BLaER1 treated with 17β-estradiol and CSF1 and Interleukin-3, amounts not matched to agents 10 nM and 100 nM (cell line): Measurements from ENCODE around the gene SIK3.

Experiments
- H3K27ac ChIP-seq, 11 experiments: shearing (Covaris generic); formaldehyde crosslinking; 2 replicates each; pipeline ENCODE4 v1.8.1; 2022
- H3K27me3 ChIP-seq, 11 experiments: shearing (Covaris generic); formaldehyde crosslinking; 2 replicates each; pipeline ENCODE4 v1.8.1; 2022
- H3K36me3 ChIP-seq, 11 experiments: shearing (Covaris generic); formaldehyde crosslinking; 2 replicates each; pipeline ENCODE4 v1.8.1; 2022
- H3K4me1 ChIP-seq, 10 experiments: shearing (Covaris generic); formaldehyde crosslinking; 2 replicates each; pipeline ENCODE4 v1.8.1; 2022
- H3K4me2 ChIP-seq, 11 experiments: shearing (Covaris generic); formaldehyde crosslinking; 2 replicates each; pipeline ENCODE4 v1.8.1; 2022
- H3K4me3 ChIP-seq, 10 experiments: shearing (Covaris generic); formaldehyde crosslinking; 2 replicates each; pipeline ENCODE4 v1.8.1; 2022
- H3K9ac ChIP-seq, 11 experiments: shearing (Covaris generic); formaldehyde crosslinking; 2 replicates each; pipeline ENCODE4 v1.8.1; 2022
- H3K9me3 ChIP-seq, 11 experiments: shearing (Covaris generic); formaldehyde crosslinking; replicated peaks in 1 of 11; 2 replicates each; pipeline ENCODE4 v1.8.1; 2022
- H4K20me1 ChIP-seq, 11 experiments: shearing (Covaris generic); formaldehyde crosslinking; 2 replicates each; pipeline ENCODE4 v1.8.1; 2022
- Cebpa-rat ChIP-seq, 11 experiments: shearing (Covaris generic); IDR thresholded peaks; 2 replicates each; pipeline ENCODE4 v1.8.1; 2022

SIK3 gene

GRCh38 chr11:116867619-116868018 lies 230.6 kb downstream of the SIK3 start:
- H3K27ac ChIP-seq: no peak overlapping the region
- no peak for TF ChIP-seq Cebpa-rat (IDR thresholded peaks at IDR 0.05)
- no peaks in the 10 kb centered on the region for H3K27me3 ChIP-seq
- no peaks in the 10 kb centered on the region for H4K20me1 ChIP-seq
- no peaks in the 10 kb centered on the region for H3K9me3 ChIP-seq
- H3K4me2 ChIP-seq: no peak overlapping the region
- peaks cover 0 to 27% (median 4%) of the 10 kb centered on the region in 10 experiments; a peak in 9 of 20 replicates for H3K4me1 ChIP-seq
- peaks cover 93 to 100% (median 99%) of the 10 kb centered on the region in 11 experiments for H3K36me3 ChIP-seq
- no peak overlapping the region for H3K9ac ChIP-seq
- H3K4me3 ChIP-seq: no peak overlapping the region

DNA sequence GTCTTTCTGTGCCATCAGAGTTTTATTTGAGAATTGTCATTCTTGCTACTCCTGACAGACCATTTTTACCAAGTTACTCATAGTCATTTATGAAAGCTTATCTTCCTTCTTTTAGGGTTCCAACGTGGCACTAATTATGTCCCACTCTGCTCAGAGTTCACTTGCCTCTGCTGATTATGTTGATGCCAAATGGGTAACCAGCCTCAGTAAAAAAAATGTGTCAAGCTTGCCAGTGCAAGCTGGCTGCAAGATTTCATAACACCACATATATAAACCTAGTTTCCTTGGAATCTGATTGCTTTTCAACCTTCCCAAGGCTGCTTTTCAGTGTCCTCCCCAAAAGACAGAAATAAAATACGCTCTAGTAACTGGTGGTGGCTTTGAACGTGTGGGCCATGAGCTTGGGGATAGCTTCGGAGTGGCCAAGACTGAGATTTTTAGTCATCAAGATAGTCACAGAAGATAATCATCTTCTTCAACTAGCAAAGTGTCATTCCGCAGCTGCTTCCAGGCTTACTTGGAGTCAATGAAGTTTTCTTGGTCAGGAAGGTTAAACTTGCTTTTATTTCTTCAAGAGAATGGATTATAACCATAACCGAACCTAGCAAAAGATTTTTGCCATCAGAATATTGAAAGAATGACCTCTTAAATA lies 231.3 kb downstream of the SIK3 start:
- H3K9me3 ChIP-seq: no peaks in the 10 kb centered on the region
- H3K4me3 ChIP-seq: no peak overlapping the region
- peaks cover 93 to 100% (median 99%) of the 10 kb centered on the region in 11 experiments for H3K36me3 ChIP-seq
- H4K20me1 ChIP-seq: no peaks in the 10 kb centered on the region
- H3K9ac ChIP-seq: no peak overlapping the region
- H3K4me1 ChIP-seq: peaks cover 0 to 20% (median 4%) of the 10 kb centered on the region in 10 experiments; a peak in 9 of 20 replicates
- H3K27ac ChIP-seq: no peak overlapping the region
- no peak overlapping the region for H3K4me2 ChIP-seq
- no peak for TF ChIP-seq Cebpa-rat (IDR thresholded peaks at IDR 0.05)
- H3K27me3 ChIP-seq: no peaks in the 10 kb centered on the region

DNA sequence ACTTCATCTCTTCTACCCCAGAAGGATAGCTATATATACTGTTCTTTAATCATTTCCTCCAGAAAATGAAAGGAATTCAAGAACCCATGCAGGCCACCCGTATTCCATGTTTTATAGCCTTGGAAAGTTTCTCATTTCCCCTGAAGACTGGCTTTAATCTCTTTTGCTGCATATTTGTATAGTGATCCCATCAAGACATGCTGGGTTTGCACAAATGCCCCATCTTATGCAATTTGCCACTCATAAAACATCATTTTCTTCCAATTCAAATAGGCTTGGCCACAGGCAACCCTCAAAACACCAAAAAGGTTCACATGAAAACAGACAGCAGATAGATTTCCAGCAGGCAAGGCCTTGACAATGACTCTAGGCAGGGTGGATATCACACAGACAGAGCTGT lies 232.5 kb downstream of the SIK3 start:
- no peak overlapping the region for H3K4me3 ChIP-seq
- H4K20me1 ChIP-seq: no peaks in the 10 kb centered on the region
- no peak overlapping the region for H3K27ac ChIP-seq
- H3K36me3 ChIP-seq: peaks cover 97 to 100% (median 99%) of the 10 kb centered on the region in 11 experiments
- no peaks in the 10 kb centered on the region for H3K27me3 ChIP-seq
- H3K4me2 ChIP-seq: no peak overlapping the region
- H3K9ac ChIP-seq: no peak overlapping the region
- no peaks in the 10 kb centered on the region for H3K9me3 ChIP-seq
- peaks cover 0 to 8% (median 0%) of the 10 kb centered on the region in 10 experiments; a peak in 5 of 20 replicates for H3K4me1 ChIP-seq
- no peak for TF ChIP-seq Cebpa-rat (IDR thresholded peaks at IDR 0.05)

- Histone ChIP-seq H3K4me2 (no peak overlapping the region), H3K9me3 (no peaks in the 10 kb centered on the region), H3K27ac (no peak overlapping the region), H3K9ac (no peak overlapping the region), H4K20me1 (no peaks in the 10 kb centered on the region), H3K27me3 (no peaks in the 10 kb centered on the region), H3K4me1 (peaks cover 0 to under 1% (median 0%) of the 10 kb centered on the region in 10 experiments; a peak in 2 of 20 replicates), H3K36me3 (peaks cover 96 to 100% (median 99%) of the 10 kb centered on the region in 11 experiments), H3K4me3 (no peak overlapping the region)
- no peak for TF ChIP-seq Cebpa-rat (IDR thresholded peaks at IDR 0.05)
Measured at GRCh38 chr11:116864531-116864930, 233.7 kb downstream of the SIK3 start.

DNA sequence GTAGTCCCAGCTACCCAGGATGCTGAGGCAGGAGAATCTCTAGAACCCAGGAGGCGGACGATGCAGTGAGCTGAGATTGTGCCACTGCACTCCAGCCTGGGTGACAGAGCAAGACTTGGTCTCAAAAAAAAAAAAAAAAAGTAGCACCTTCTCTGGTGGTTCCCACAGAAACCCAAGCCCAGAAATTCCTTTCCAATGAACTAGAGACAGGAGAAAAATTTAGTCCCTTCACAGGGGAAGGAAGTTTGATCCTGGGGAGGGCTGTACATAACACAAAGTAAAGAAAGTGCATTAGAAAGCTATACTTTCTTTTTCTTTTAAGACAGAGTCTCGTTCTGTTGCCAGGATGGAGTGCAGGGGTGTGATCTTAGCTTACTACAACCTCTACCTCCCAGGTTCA lies 235.3 kb downstream of the SIK3 start:
- H3K4me2 ChIP-seq: no peak overlapping the region
- no peak overlapping the region for H3K4me3 ChIP-seq
- H4K20me1 ChIP-seq: no peaks in the 10 kb centered on the region; a peak in 1 of 22 replicates
- no peak overlapping the region for H3K27ac ChIP-seq
- H3K9me3 ChIP-seq: no peaks in the 10 kb centered on the region
- H3K27me3 ChIP-seq: no peaks in the 10 kb centered on the region
- peaks cover 0 to 12% (median 0%) of the 10 kb centered on the region in 10 experiments; a peak in 6 of 20 replicates for H3K4me1 ChIP-seq
- H3K9ac ChIP-seq: no peak overlapping the region
- H3K36me3 ChIP-seq: peaks cover 96 to 100% (median 99%) of the 10 kb centered on the region in 11 experiments
- TF ChIP-seq Cebpa-rat (IDR thresholded peaks at IDR 0.05): no peak

- peaks cover 94 to 100% (median 99%) of the 10 kb centered on the region in 11 experiments for H3K36me3 ChIP-seq
Measured at GRCh38 chr11:116862185-116862584, 236.0 kb downstream of the SIK3 start.

GRCh38 chr11:116861539-116861938 lies 236.7 kb downstream of the SIK3 start:
- no peak for TF ChIP-seq Cebpa-rat (IDR thresholded peaks at IDR 0.05)
- H3K9me3 ChIP-seq: no peaks in the 10 kb centered on the region

More at GRCh38 chr11:116862185-116862584, 236.0 kb downstream of the SIK3 start:
- Histone ChIP-seq H3K9me3 (no peaks in the 10 kb centered on the region), H3K4me3 (no peak overlapping the region), H4K20me1 (no peaks in the 10 kb centered on the region; a peak in 1 of 22 replicates), H3K27ac (no peak overlapping the region), H3K4me1 (peaks cover 0 to 12% (median 0%) of the 10 kb centered on the region in 10 experiments; a peak in 6 of 20 replicates), H3K27me3 (no peaks in the 10 kb centered on the region), H3K4me2 (no peak overlapping the region), H3K9ac (no peak overlapping the region)
- no peak for TF ChIP-seq Cebpa-rat (IDR thresholded peaks at IDR 0.05)

DNA sequence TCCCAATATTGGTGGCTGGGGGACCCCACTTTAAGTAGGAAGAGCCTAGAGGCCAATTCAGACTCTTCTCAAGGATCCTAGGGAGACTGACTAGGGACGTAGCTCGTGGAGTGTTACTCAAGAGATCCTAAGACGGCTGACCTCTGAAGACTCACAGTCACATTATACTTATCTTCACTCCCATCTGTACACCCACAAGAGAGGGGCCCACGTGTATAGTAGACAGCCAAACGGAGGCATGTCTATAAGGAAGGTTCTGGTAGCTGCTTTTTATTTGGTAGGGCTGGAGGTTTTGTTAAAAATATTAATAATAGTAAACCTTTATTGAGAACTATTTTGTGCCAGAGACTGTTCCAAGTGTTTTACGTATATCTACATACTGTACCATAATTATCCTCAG lies 237.9 kb downstream of the SIK3 start:
- H3K4me2 ChIP-seq: no peak overlapping the region
- no peaks in the 10 kb centered on the region for H3K9me3 ChIP-seq
- H3K4me3 ChIP-seq: no peak overlapping the region
- H3K4me1 ChIP-seq: peaks cover 0 to 28% (median 6%) of the 10 kb centered on the region in 10 experiments; a peak in 11 of 20 replicates
- H3K27ac ChIP-seq: no peak overlapping the region
- peaks cover 82 to 100% (median 92%) of the 10 kb centered on the region in 11 experiments for H3K36me3 ChIP-seq
- H3K9ac ChIP-seq: no peak overlapping the region
- no peaks in the 10 kb centered on the region; a peak in 1 of 22 replicates for H4K20me1 ChIP-seq
- no peak for TF ChIP-seq Cebpa-rat (IDR thresholded peaks at IDR 0.05)
- H3K27me3 ChIP-seq: no peaks in the 10 kb centered on the region

More at GRCh38 chr11:116861539-116861938, 236.7 kb downstream of the SIK3 start:
- Histone ChIP-seq H3K4me1 (peaks cover 0 to 16% (median 0%) of the 10 kb centered on the region in 10 experiments; a peak in 7 of 20 replicates), H3K36me3 (peaks cover 91 to 100% (median 98%) of the 10 kb centered on the region in 11 experiments), H3K27me3 (no peaks in the 10 kb centered on the region), H3K4me3 (no peak overlapping the region), H3K27ac (no peak overlapping the region), H3K9ac (no peak overlapping the region), H3K4me2 (no peak overlapping the region), H4K20me1 (no peaks in the 10 kb centered on the region; a peak in 1 of 22 replicates)

DNA sequence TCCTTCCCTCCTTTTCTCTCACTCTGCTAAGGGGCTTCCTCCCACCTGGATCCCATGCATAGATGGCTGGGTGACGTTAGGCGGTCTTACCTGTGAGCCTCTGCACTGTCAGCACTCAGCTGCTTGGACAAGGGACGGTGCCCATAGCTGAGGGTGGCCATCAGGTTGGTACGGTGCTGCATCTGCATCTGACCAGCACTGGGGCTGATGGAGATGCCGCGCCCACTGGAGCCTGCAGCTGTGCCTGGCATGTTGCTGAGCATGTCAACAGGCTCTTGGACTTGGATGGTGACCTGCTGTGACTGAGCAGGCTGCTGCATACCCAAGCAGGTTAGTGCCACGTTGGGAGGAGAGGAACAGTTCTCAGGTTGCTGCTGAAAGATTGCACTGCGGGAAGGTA lies 239.1 kb downstream of the SIK3 start:
- Histone ChIP-seq H3K4me3 (no peak overlapping the region), H3K27ac (no peak overlapping the region), H3K9me3 (no peaks in the 10 kb centered on the region), H4K20me1 (no peaks in the 10 kb centered on the region; a peak in 1 of 22 replicates), H3K36me3 (peaks cover 73 to 99% (median 90%) of the 10 kb centered on the region in 11 experiments), H3K4me2 (peak overlapping the region in 3 of 11 experiments; percentile 11 to 39 (median 26); a peak in 2 of 22 replicates), H3K9ac (no peak overlapping the region), H3K4me1 (peaks cover 6 to 39% (median 17%) of the 10 kb centered on the region in 10 experiments), H3K27me3 (no peaks in the 10 kb centered on the region)
- no peak for TF ChIP-seq Cebpa-rat (IDR thresholded peaks at IDR 0.05)
